HG02938 (cell line): ENCODE measurements around the gene EIF2B2.

ENCODE experiments used
- ATAC-seq: cut with Tn5 transposase; IDR thresholded peaks from one replicate; pipeline ENCODE4 v1.9.1; 2021; ENCODE audit warnings: mild to moderate bottlenecking, moderate library complexity; ENCODE audit not compliant: unreplicated experiment

Gene EIF2B2

GRCh38 chr14:74973905-74974363 lies 28.8 kb upstream of the EIF2B2 start:
- ATAC-seq = no peak

GRCh38 chr14:74974364-74975058 lies 28.2 kb upstream of the EIF2B2 start:
- ATAC-seq = no peak

DNA sequence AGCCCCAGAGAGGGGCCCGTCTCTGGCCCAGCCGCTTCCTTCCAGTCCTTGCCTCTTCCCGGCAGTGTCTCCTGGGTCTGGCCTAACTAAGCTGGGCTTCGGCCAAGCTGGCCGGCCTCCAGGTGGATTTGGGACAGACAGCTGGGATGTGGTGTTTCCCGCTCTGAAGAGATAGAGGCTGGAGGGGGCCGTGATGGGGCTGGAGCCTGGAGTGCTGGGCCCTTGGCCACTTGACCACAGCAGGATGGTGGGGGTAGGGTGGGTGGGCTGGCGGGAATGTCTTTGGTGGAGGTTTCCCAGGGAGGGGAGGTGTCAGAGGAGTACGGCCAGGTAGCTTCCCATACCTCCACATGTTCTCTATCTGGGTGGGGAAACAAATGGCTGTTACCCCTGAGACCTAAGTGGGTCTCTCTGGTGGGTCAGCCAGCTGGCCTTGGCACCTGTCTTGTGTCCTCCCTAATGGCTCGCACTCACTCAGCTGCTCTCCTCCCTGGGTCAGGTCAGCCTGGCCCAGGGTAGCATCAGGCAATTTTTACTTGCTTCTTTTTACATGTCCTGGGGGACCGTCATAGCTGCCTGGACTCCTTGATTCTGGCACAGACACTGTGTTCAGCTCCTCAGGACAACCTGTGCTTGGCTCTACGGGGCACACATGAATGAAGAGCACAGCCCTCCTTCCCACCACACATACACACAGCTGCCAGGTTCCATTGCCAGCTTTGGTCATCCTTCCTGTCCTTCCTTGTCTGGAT lies 27.5 kb upstream of the EIF2B2 start:
- ATAC-seq = no peak

DNA sequence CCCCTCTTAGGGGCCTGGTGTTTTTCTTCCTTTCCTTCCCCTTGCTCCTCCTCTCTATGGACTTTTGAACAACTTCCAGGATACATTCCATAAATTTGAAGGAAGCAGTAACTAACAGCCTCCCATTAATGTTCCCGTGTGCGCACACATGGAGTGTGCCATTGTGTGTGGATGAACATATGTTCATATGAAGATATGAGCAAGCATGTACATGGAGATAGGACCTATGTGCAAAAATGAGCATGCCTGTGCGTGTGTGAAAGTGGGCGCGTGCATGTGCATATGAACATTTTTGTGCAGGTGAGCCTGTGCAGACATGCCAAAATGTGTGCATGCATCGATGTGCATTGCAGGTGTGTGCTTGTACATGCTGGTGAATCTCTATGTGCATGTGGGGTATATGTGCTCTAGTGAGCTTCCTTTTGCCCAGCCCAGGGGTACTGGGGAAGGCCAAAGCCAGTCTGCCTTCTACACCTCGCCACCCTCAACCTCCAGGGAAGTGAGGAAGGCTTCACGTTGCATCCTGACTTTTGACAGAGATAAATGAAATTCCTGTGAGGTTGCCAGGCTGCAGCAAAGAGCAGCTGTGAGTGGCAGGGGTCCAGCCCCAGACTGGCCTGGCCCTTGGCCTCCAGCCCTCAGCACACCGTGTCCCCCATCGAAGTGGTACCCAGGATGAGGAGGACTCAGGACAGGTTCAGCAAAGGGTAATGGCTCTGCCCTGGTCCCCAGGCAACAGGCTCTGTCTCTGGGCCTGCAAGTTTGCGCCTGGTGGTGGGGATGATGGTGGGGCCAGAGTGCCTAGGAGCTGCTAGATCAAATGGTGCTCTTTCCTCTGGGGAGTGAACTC lies 26.2 kb upstream of the EIF2B2 start:
- no peak for ATAC-seq

DNA sequence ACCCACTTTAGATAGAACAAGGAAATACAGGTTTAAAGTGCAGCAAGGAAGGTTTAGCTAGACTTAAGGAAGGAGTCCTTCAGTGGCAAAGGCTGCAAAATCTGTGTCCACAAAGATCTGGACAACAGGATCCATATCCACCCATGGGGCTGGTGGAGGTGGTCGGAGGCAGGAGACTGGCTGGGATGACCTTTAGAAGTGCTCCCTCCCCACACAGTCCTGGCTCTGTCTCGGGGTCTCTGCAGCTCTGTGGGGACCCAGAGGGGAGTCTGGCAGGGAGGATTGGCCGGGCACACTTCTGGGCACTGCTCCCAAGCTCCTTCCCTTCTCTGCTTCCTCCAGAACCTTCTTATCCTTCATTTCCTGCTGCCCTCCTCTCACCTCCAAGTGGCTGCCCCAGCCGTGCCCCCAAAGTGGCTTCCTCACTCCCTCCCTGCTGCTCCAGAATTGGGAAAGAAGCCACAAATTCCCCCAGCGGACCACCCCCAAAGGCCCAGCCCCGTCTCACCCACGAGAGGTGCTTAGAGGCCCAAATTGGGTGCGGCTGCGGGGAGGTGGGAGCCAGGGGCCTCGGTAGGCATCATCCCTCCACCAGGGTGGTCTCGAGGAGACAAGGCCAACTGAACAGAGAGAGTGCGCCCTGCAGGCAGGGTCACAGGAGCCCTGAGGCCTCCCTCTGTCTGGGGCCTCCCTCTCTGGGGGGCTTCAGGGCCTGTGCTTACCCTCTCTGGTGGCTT lies 25.4 kb upstream of the EIF2B2 start:
- no peak for ATAC-seq

GRCh38 chr14:74977901-74978385 lies 24.8 kb upstream of the EIF2B2 start:
- no peak for ATAC-seq

GRCh38 chr14:74978416-74978947 lies 24.2 kb upstream of the EIF2B2 start:
- no peak for ATAC-seq

- no peak for ATAC-seq
Measured at GRCh38 chr14:74979029-74979428, 23.7 kb upstream of the EIF2B2 start.

DNA sequence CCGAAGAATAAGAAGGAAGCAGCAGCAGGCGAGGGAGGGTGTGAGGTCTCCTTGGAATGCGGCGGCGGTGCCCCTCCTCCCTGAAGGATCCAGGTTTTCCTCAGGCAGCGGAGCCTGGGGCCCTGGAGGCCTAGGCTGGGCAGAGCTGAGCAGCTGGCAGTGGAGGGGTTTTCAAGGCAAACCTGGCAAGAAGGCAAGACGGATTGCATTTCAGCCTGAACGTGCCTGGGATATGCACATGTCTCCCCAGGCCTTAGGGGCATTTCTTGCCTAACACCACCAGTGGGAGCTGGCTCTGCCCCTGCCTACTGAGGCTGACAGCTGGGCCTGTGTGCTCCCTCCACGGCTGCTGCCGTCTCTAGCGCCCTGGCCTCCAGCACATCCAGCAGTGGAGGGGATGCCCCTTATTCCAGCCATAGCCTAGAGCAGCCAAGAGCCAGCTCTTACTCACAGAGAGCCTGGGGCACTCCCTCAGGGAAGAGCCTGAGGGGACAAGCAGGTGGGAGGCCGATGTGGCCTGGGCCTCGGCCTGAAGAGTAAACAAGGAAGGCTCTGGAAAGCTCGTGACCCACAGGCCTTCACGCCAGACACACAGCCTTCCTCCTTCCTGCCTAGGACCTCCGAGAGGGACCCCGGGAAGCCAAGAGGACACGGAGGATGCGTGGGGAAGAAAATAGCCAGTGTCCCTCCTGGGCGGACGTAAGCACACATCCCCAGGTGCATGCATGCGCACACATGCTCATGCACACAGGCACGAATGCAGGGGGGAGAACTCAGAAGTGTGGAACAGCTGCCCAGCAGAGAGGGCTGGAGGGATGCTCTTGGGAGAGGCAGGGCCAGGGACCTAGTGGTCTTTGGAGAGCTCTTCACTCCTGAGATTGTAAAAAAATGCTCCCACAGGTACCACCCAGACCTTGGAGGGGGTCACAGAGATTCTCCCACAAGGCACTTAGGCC lies 23.0 kb upstream of the EIF2B2 start:
- no peak for ATAC-seq

GRCh38 chr14:74980398-74980730 lies 22.4 kb upstream of the EIF2B2 start:
- no peak for ATAC-seq

DNA sequence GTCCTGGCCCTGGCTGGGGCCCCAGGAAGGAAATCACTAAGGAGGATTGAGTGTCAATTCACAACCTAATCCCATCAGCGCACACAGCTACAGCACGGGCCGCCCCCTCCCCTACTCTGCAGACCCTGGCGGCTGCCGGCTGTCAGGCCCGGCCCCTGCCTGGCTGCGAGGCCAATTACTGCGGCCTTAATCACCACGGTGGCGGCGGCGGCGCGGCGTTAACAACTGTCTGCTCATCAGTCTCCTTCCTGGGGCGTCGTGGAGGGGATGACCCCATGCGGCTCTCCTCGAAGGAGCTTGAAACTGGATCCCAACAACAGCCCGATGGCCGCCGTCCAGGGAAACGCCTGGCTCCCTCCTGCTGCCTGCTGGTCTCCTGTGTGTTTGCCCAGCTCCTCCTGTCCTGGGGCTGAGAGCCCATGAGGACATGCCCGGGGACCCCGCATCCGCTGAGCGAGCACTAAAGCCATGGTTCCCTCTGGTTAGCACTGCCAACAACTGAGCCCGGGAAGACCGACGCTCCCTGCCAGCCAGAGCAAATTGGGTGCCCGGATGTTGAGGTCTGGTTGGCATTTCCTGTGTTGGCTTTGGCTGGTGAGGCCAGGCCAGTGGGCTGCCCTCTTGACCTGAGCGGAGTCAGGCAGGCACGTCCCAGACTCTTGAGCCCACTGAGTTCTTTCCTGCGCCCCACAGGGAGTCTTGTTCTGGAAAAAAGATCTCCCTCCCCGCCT lies 21.8 kb upstream of the EIF2B2 start:
- no peak for ATAC-seq

DNA sequence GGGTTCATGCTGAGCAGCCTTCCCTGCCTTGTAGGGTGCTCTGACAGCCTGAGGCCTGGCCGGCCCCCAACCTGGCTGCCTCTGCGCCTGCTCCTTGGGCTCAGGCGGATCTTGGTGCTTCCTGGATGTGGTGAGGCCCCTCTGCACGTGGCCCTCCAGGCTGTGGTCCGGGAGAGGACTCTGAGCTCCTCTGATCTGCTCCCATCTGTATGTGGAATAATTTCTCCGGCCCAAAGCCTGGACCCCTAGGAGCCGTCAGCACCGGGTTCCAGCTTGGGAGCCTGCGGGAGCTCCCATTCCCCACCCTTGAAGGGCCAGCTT lies 21.3 kb upstream of the EIF2B2 start:
- no peak for ATAC-seq

- no peak for ATAC-seq
Measured at GRCh38 chr14:74981833-74982232, 20.9 kb upstream of the EIF2B2 start.

DNA sequence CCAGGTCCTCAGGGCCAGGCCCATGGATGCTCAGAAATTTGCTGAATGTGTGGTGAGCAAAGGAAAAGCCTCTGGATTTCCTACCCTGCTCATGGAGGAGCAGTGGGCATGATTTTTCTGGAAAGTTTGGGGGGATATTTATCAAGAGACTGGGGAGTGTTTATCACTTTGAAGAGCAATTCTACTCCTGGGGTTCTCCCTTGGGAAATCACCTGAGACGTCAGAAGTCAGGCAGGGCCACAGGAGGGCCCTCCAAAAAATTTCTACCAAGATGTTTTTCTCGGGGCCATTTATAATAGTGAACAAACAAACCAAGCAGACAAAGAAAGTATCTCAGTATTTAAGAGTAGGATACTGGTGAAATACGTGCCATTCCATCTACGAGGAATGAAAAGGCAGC lies 20.1 kb upstream of the EIF2B2 start:
- ATAC-seq = no peak

DNA sequence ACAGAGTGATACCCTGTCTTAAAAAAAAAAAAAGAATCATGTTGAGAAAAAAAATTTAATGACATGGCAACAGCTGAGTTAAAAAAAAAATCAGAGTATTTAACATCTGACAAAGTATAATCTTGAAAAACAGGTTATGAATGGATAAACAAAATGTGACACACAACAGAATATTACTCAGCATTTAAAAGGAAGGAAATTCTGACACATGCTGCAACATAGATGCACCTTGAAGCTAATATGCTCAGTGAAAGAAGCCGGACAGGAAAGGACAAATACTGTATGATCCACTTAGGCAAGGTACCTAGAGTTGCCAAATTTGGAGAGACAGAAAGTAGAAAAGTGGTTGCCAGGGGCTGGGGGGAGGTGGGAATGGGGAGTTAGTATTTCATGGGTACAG lies 19.4 kb upstream of the EIF2B2 start:
- no peak for ATAC-seq

DNA sequence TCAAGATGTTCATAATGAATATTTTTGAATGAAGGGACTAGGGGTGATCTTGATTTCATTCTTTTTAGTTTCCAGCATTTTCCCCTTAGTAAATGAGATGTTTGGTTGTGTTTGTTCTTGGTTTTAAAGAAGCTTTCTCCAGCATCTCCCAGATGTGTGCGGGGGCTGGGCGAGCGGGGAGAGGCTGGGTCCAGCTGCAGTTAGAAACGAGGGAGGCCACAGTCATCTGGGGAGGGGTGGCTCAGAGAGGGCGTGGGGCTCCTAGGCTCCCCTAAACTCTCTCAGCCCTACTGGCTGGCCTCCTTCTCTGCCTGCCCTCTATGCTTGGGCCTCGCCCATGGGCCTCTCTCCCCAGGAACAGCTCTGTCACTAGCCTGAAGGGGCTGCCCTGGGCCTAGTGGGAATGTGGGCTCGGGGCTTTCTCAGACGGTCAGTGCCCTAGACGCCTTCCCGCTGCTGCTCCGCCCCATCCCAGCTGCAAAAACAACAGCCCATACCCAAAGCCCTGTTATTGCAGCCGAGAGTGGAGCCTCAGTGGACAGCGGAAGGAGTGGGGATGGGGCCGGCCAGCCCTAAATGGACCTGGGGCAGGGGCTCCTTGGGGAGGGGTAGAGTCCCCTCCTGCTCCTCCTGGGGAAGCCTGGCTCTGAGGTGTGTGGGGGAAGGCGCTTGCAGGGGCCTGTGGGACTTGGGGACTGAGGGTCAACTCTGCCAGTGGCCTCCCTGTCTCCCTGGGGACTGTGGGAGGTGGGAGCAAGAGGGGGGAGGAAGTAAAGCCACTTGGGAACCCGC lies 18.3 kb upstream of the EIF2B2 start:
- ATAC-seq = no peak

GRCh38 chr14:74985028-74985310 lies 17.8 kb upstream of the EIF2B2 start:
- ATAC-seq = no peak

GRCh38 chr14:74985806-74986205 lies 16.9 kb upstream of the EIF2B2 start:
- no peak for ATAC-seq
